Measurements from ENCODE around the gene SHQ1.

GRCh38 chr3:72763751-72764440 lies 84.3 kb downstream of the SHQ1 start:
- TF ChIP-seq CTCF (conservative IDR thresholded peaks at IDR 0.05; ENCODE audit: low read length) (no peak), EZH2phosphoT487 (IDR thresholded peaks at IDR 0.05; ENCODE audit: borderline replicate concordance) (no peak)

Data from Loucy (cell line).